ENCODE measurements around the gene SPAG8. TPM values are rescaled to one million over a fixed set of nuclear protein-coding genes. Genes with fewer than 3 reads are reported as not detected.

The SPAG8 gene
- polyA plus RNA-seq, 1 donor (not counting 4 experiments of a cell fraction or from before 2014, with no cell fraction given), result 0.08 TPM

DNA sequence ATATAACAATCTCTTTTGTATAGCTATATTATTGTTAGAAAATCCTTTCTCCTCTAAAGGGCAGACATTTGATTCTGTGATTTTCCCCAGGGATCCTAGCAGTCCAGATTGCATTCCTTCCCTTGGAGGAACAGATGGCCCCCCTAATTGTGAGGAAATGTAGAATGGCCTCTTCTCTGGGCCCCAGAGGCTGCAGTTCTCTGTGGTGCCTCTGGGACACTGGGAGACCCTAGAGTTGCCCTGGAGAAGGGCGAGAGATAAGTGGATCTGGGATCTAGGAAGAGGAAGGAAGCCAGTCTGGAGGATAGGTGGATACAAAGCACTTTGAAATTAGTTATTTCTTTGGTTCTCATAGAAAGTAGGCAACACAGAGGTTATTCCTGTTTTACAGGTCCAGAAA is 4.6 kb upstream of the SPAG8 start:
- no peaks in the 10 kb centered on the region for H3K27me3 ChIP-seq (ENCODE audit: control insufficient read depth, extremely low read depth, insufficient read depth, low read length)

DNA sequence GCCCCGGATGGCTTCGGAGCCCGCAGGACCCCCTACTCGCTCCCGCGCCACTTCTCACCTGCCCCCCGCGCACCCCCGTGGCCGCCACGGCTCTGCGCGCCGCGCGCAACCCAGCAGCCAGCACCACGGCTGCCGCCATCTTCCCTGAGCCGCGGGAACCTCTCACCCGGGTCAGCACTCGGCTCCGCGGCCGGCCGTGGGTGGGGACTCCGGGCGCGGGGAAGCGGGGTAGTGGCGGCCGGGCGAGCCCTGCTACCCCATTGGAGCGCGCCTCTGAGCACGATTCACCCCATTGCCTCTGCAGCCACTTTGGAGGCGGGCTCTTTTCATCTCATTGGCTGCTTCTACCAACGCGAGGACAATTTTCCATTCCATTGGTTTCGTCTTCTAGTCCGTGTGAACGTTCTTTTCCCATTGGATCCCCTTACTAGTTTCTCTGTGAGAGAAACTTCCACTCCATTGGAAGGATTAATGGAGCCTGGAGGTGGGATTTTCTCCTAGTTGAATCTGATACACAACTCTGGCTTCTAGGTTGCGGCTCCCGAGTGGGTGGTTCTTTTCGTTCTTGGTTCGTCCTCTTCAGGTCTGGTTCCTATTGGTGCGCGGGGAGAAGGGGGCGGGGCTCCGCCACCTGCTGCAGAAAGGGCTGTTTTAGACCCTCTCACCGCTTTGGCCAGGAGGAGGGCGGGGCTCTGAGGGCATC is 2.9 kb upstream of the SPAG8 start, which contains the start of gene HINT2:
TSS of gene HINT2 (minus strand) at position 202 of the 703 bp plus-strand sequence. CDS start at position 139, 63 bp downstream.
- no peak for TF ChIP-seq EZH2 (IDR thresholded peaks at IDR 0.05; ENCODE audit: low read length)

More for the DNA sequence above, 4.6 kb upstream of the SPAG8 start:
- Histone ChIP-seq H3K36me3 (ENCODE audit: control insufficient read depth in 2 of 2, extremely low read depth in 1 of 2, insufficient read depth in 2 of 2, low read length in 2 of 2) (no peaks in the 10 kb centered on the region), H3K4me1 (ENCODE audit: control insufficient read depth, extremely low read depth, insufficient read depth, low read length) (peaks cover 16% of the 10 kb centered on the region), H3K4me2 (ENCODE audit: control insufficient read depth, extremely low read depth, insufficient read depth, low read depth, low read length) (no peak overlapping the region), H3K27ac (ENCODE audit: control insufficient read depth, insufficient read depth, low read length) (no peak overlapping the region), H3K9ac (ENCODE audit: control insufficient read depth, extremely low read depth, insufficient read depth, low read length) (no peak overlapping the region), H3K4me3 (ENCODE audit: control insufficient read depth in 2 of 3, extremely low read depth in 1 of 3, insufficient read depth in 2 of 3, low read depth in 1 of 3, low read length in 3 of 3) (no peak overlapping the region), H3K9me3 (ENCODE audit: control insufficient read depth, low read depth, low read length) (no peaks in the 10 kb centered on the region), H2AFZ (ENCODE audit: control insufficient read depth, low read length) (no peak overlapping the region), H3K79me2 (ENCODE audit: control insufficient read depth, insufficient read depth, low read length) (no peaks in the 10 kb centered on the region), H4K20me1 (ENCODE audit: control insufficient read depth, extremely low read depth, insufficient read depth, low read length) (no peaks in the 10 kb centered on the region), H3K9me1 (ENCODE audit: control insufficient read depth, extremely low read depth, insufficient read depth, low read length) (no peaks in the 10 kb centered on the region)
- no peak for FAIRE-seq
- dilution Hi-C loops (cut with MboI; ENCODE audit: extremely low pct_ligation_motif_present, low sequenced_read_pairs), result no loop called here
- TF ChIP-seq, protein P1, sequence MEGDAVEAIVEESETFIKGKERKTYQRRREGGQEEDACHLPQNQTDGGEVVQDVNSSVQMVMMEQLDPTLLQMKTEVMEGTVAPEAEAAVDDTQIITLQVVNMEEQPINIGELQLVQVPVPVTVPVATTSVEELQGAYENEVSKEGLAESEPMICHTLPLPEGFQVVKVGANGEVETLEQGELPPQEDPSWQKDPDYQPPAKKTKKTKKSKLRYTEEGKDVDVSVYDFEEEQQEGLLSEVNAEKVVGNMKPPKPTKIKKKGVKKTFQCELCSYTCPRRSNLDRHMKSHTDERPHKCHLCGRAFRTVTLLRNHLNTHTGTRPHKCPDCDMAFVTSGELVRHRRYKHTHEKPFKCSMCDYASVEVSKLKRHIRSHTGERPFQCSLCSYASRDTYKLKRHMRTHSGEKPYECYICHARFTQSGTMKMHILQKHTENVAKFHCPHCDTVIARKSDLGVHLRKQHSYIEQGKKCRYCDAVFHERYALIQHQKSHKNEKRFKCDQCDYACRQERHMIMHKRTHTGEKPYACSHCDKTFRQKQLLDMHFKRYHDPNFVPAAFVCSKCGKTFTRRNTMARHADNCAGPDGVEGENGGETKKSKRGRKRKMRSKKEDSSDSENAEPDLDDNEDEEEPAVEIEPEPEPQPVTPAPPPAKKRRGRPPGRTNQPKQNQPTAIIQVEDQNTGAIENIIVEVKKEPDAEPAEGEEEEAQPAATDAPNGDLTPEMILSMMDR (optimal IDR thresholded peaks at IDR 0.05 in 1 of 3, IDR thresholded peaks at IDR 0.05 in 1 of 3, conservative IDR thresholded peaks at IDR 0.05 in 1 of 3; ENCODE audit: extremely low read depth in 1 of 3, insufficient read depth in 2 of 3, low read length in 3 of 3), result peak in 1 of 3 experiments; percentile 19
- TF ChIP-seq EZH2 (IDR thresholded peaks at IDR 0.05; ENCODE audit: low read length), result no peak
- DNase-seq (ENCODE audit: low read depth, low spot score), result no peak

More for the DNA sequence above, 2.9 kb upstream of the SPAG8 start, which contains the start of gene HINT2:
- dilution Hi-C loops (cut with MboI; ENCODE audit: extremely low pct_ligation_motif_present, low sequenced_read_pairs), result no loop called here
- peak within 1 kb of the TSS; percentile 82 for H3K9ac ChIP-seq (ENCODE audit: control insufficient read depth, extremely low read depth, insufficient read depth, low read length)
- H3K4me3 ChIP-seq (ENCODE audit: control insufficient read depth in 2 of 3, extremely low read depth in 1 of 3, insufficient read depth in 2 of 3, low read depth in 1 of 3, low read length in 3 of 3), result peak within 1 kb of the TSS; percentile 73 to 76 (median 76)
- H3K79me2 ChIP-seq (ENCODE audit: control insufficient read depth, insufficient read depth, low read length), result no peaks in the 10 kb centered on the region
- no peaks in the 10 kb centered on the region for H4K20me1 ChIP-seq (ENCODE audit: control insufficient read depth, extremely low read depth, insufficient read depth, low read length)
- peak; percentile 79 for DNase-seq (ENCODE audit: low read depth, low spot score)
- H3K27me3 ChIP-seq (ENCODE audit: control insufficient read depth, extremely low read depth, insufficient read depth, low read length), result no peaks in the 10 kb centered on the region
- H3K4me2 ChIP-seq (ENCODE audit: control insufficient read depth, extremely low read depth, insufficient read depth, low read depth, low read length), result peak within 1 kb of the TSS; percentile 85
- H3K9me1 ChIP-seq (ENCODE audit: control insufficient read depth, extremely low read depth, insufficient read depth, low read length), result no peaks in the 10 kb centered on the region
- peak within 1 kb of the TSS; percentile 81 for H2AFZ ChIP-seq (ENCODE audit: control insufficient read depth, low read length)
- FAIRE-seq, result peak; percentile 80
- H3K27ac ChIP-seq (ENCODE audit: control insufficient read depth, insufficient read depth, low read length), result peak within 1 kb of the TSS; percentile 75
- peaks cover 18% of the 10 kb centered on the region for H3K4me1 ChIP-seq (ENCODE audit: control insufficient read depth, extremely low read depth, insufficient read depth, low read length)
- no peaks in the 10 kb centered on the region for H3K9me3 ChIP-seq (ENCODE audit: control insufficient read depth, low read depth, low read length)
- H3K36me3 ChIP-seq (ENCODE audit: control insufficient read depth in 2 of 2, extremely low read depth in 1 of 2, insufficient read depth in 2 of 2, low read length in 2 of 2), result no peaks in the 10 kb centered on the region

Data from keratinocyte (primary cell).